GM23248 (cell line): ENCODE data around the gene TAS2R42.

Source experiments
- EZH2 ChIP-seq: fragments of 200-600 bp; sonication (generic); IDR thresholded peaks from 2 replicates; pipeline ENCODE4 v1.6.1; 2018; ENCODE audit warnings: antibody characterized with exemption, mild to moderate bottlenecking; ENCODE audit not compliant: insufficient read depth, poor library complexity, severe bottlenecking
- EZH2phosphoT487 ChIP-seq: fragments of 200-600 bp; sonication (generic); IDR thresholded peaks from 2 replicates; pipeline ENCODE4 v1.6.1; 2018; ENCODE audit warnings: antibody characterized with exemption, moderate library complexity, mild to moderate bottlenecking, low read depth; ENCODE audit not compliant: insufficient read depth

DNA sequence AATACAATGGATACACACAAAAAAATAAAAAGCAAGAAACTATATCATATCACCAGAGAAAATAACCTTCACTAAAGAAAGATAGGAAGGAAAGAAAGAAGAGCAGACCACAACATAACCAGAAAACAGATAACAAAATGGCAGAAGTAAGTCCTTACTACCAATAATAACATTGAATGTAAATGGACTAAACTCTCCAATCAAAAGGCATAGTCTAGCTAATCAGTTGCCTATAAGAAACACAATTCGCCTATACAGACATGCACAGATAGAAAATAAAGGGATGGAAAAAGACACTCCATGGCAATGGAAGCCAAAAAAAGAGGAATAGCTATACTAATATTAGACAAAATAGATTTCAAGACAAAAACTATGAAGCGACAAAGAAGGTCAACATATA, 43.4 kb downstream of the TAS2R42 start:
- TF ChIP-seq EZH2phosphoT487 (no peak), EZH2 (no peak)
